Trophoblast cell (in vitro differentiated cells and primary cell): ENCODE data around the gene SPATA2L.

Experiments
- DNase-seq, 2 donors: peaks; one replicate each; pipeline ENCODE4 v3.0.0-alpha.2; 2016
- H2AFZ ChIP-seq: 2 replicates; pipeline ENCODE4 v1.6.1; 2013; ENCODE audit warnings: low read length, moderate library complexity, mild to moderate bottlenecking; ENCODE audit not compliant: insufficient read depth, poor library complexity
- H2AK5ac ChIP-seq: 2 replicates; pipeline ENCODE4 v1.6.1; 2013; ENCODE audit warnings: mild to moderate bottlenecking, low read length
- H2BK120ac ChIP-seq: 2 replicates; pipeline ENCODE4 v1.6.1; 2013; ENCODE audit warnings: low read length, mild to moderate bottlenecking, moderate library complexity; ENCODE audit not compliant: insufficient read depth, poor library complexity
- H2BK12ac ChIP-seq: 2 replicates; pipeline ENCODE4 v1.6.1; 2013; ENCODE audit warnings: mild to moderate bottlenecking, low read length, moderate library complexity
- H2BK5ac ChIP-seq: 2 replicates; pipeline ENCODE4 v1.6.1; 2013; ENCODE audit warnings: low read length, low read depth, moderate library complexity, mild to moderate bottlenecking; ENCODE audit not compliant: poor library complexity
- H3K14ac ChIP-seq: 2 replicates; pipeline ENCODE4 v1.6.1; 2013; ENCODE audit warnings: mild to moderate bottlenecking, low read length
- H3K18ac ChIP-seq: 2 replicates; pipeline ENCODE4 v1.6.1; 2013; ENCODE audit warnings: mild to moderate bottlenecking, low read length
- H3K23ac ChIP-seq: 2 replicates; pipeline ENCODE4 v1.6.1; 2013; ENCODE audit warnings: low read length
- H3K27ac ChIP-seq: 2 replicates; pipeline ENCODE4 v1.5.1; 2013; ENCODE audit warnings: low read depth, mild to moderate bottlenecking, inconsistent platforms, low read length, moderate library complexity
- H3K27me3 ChIP-seq: 2 replicates; pipeline ENCODE4 v1.6.1; 2013; ENCODE audit warnings: inconsistent platforms, mild to moderate bottlenecking, low read length, moderate library complexity; ENCODE audit not compliant: insufficient read depth
- H3K36me3 ChIP-seq, 2 experiments: 1 replicate in 1 of 2; 2 replicates in 1 of 2; pipeline ENCODE4 v1.6.1; 2013; ENCODE audit warnings: low read length in 2 of 2, mild to moderate bottlenecking in 2 of 2, moderate library complexity in 1 of 2; ENCODE audit not compliant: insufficient read depth in 2 of 2, control insufficient read depth in 1 of 2
- H3K4ac ChIP-seq: 2 replicates; pipeline ENCODE4 v1.6.1; 2013; ENCODE audit warnings: low read depth, mild to moderate bottlenecking, low read length, moderate library complexity
- H3K4me1 ChIP-seq, 2 experiments: 1 replicate in 1 of 2; 2 replicates in 1 of 2; pipeline ENCODE4 v1.6.1; 2013; ENCODE audit warnings: low read length in 2 of 2, mild to moderate bottlenecking in 2 of 2, moderate library complexity in 1 of 2; ENCODE audit not compliant: insufficient read depth in 2 of 2, control insufficient read depth in 1 of 2
- H3K4me2 ChIP-seq: 2 replicates; pipeline ENCODE4 v1.6.1; 2013; ENCODE audit warnings: inconsistent platforms, mild to moderate bottlenecking, low read length, moderate library complexity
- H3K4me3 ChIP-seq: 2 replicates; pipeline ENCODE4 v1.5.1; 2013; ENCODE audit warnings: mild to moderate bottlenecking, low read depth, low read length, inconsistent platforms
- H3K79me1 ChIP-seq: one replicate; pipeline ENCODE4 v1.6.1; 2013; ENCODE audit warnings: low read length
- H3K79me2 ChIP-seq: 2 replicates; pipeline ENCODE4 v1.6.1; 2013; ENCODE audit warnings: low read length, mild to moderate bottlenecking; ENCODE audit not compliant: control insufficient read depth, insufficient read depth, poor library complexity
- H3K9ac ChIP-seq: 2 replicates; pipeline ENCODE4 v1.6.1; 2013; ENCODE audit warnings: mild to moderate bottlenecking, low read length
- H3K9me3 ChIP-seq: 2 replicates; pipeline ENCODE4 v1.6.1; 2013; ENCODE audit warnings: low read depth, mild to moderate bottlenecking, control low read depth, inconsistent platforms, low read length; ENCODE audit not compliant: insufficient read depth
- H4K12ac ChIP-seq: 2 replicates; pipeline ENCODE4 v1.6.1; 2013; ENCODE audit warnings: low read depth, mild to moderate bottlenecking, low read length, moderate library complexity
- H4K8ac ChIP-seq: 2 replicates; pipeline ENCODE4 v1.6.1; 2013; ENCODE audit warnings: low read depth, mild to moderate bottlenecking, low read length, moderate library complexity
- H4K91ac ChIP-seq: one replicate; pipeline ENCODE4 v1.6.1; 2013; ENCODE audit warnings: low read depth, mild to moderate bottlenecking, low read length, moderate library complexity
- WGBS: extraction: QIAGEN DNeasy Blood & Tissue Kit; methylation state at CpG from one replicate; pipeline ENCODE4 v1.1.7; 2013; ENCODE audit warnings: missing lambda C conversion rate; ENCODE audit not compliant: insufficient read length, insufficient coverage; ENCODE audit errors: extremely low coverage; 5-methylcytosine and 5-hydroxymethylcytosine counted together

The SPATA2L gene

DNA sequence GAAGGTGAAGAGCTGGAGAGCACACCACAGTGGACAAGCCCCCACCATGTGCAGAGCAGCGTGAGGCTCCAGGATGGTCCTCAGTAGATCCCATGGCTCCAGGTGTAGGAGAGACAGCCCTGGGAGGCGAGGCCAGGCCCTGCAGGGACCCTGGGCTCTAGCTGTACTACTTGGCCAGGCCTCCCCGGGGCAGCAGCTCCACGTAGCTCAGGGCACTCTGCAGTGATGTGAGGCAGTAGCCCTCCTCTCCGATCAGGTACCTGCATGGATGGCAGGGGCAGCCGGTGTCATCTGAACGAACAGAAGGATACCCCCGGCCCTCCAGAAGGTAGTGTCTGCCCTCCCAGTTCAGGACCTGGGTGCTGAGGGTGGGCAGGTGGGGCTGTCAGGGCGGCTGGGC is 6.2 kb upstream of the SPATA2L start:
- H2BK120ac ChIP-seq = no peak overlapping the region
- H3K79me2 ChIP-seq = peaks cover 2% of the 10 kb centered on the region
- no peaks in the 10 kb centered on the region for H3K9me3 ChIP-seq
- H3K4me1 ChIP-seq = peaks cover 3 to 9% of the 10 kb centered on the region in 2 experiments
- no peaks in the 10 kb centered on the region for H3K27me3 ChIP-seq
- H2AK5ac ChIP-seq = no peak overlapping the region
- peaks cover 6% of the 10 kb centered on the region for H3K79me1 ChIP-seq
- no peak overlapping the region for H4K12ac ChIP-seq
- H3K9ac ChIP-seq = no peak overlapping the region
- H4K91ac ChIP-seq = no peak overlapping the region
- H3K14ac ChIP-seq = no peak overlapping the region
- no peak overlapping the region for H4K8ac ChIP-seq
- no CpG with 5 or more reads among the region's 9 CpGs for whole genome bisulfite sequencing
- no peak for DNase-seq
- H3K36me3 ChIP-seq = no peaks in the 10 kb centered on the region
- no peak overlapping the region for H2BK5ac ChIP-seq
- no peak overlapping the region for H3K18ac ChIP-seq
- no peak overlapping the region for H3K4ac ChIP-seq
- no peak overlapping the region for H2AFZ ChIP-seq
- no peak overlapping the region for H3K4me3 ChIP-seq
- no peak overlapping the region for H3K27ac ChIP-seq
- H3K23ac ChIP-seq = no peak overlapping the region
- H2BK12ac ChIP-seq = no peak overlapping the region
- H3K4me2 ChIP-seq = no peak overlapping the region

DNA sequence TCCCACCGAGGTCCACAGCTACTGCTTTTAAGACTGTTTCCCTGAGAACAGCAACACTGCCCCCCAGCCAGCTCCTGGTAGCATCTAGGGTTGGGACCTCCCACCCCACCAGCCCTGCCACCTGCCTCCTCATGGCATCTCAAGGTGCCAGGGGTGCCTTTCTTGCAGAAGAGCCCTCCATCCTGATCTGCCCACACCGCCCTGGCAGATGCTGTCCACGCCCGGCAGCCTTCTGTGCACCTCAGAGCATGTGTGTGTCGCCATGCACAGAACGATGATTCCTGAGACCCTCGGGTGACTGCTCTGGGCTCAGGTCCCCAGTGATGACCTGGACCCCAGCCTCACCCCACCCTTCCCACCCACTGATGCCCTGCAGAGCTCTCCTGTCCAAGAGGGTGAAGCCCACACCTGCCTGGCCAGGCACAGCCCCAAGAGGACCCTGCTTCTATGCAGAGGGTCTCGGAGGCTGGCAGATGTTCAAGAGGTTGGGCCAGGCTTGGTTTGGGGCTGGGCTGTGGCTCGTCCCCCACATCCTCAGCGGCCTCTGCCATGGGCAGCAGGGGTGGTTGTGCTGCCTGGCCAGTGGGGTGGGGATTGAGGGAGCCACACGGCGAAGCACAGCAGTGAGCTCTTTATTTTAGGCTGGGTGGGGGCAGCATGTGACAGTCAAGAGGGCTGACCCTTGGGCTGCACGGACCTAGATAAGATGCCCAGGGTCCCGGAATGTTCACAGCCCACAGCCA is 5.2 kb upstream of the SPATA2L start:
- Histone ChIP-seq H3K27ac (no peak overlapping the region), H3K4me2 (no peak overlapping the region), H2BK120ac (no peak overlapping the region), H3K27me3 (no peaks in the 10 kb centered on the region), H3K4ac (no peak overlapping the region), H3K18ac (no peak overlapping the region), H3K4me1 (peaks cover 2 to 3% of the 10 kb centered on the region in 2 experiments), H3K79me1 (no peaks in the 10 kb centered on the region), H3K23ac (no peak overlapping the region), H4K8ac (no peak overlapping the region), H4K12ac (no peak overlapping the region), H3K9me3 (no peaks in the 10 kb centered on the region), H3K79me2 (no peaks in the 10 kb centered on the region), H2BK5ac (no peak overlapping the region), H2AK5ac (no peak overlapping the region), H3K9ac (no peak overlapping the region), H3K4me3 (no peak overlapping the region), H4K91ac (no peak overlapping the region), H2AFZ (no peak overlapping the region), H3K36me3 (no peaks in the 10 kb centered on the region), H3K14ac (no peak overlapping the region), H2BK12ac (no peak overlapping the region)
- no CpG with 5 or more reads among the region's 14 CpGs for WGBS
- no peak for DNase-seq

DNA sequence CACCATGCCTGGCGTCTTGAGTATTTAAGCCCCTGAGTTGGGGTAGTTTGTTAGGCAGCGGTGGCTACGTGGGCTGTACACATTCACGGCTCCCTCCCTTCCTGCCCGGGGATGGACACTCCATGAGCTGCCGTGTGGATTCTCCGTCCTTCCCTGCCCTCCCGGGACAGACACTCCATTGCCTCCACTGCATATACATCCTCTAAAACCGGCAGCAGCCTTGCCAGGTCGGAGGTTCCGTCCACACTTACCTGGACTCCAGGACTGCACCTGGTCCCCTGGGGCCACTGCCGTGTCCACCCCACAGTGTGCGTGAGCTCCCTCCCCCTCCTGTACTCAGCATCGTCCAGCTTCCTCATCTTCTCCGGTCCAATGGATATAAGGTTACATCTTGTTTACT is 3.5 kb upstream of the SPATA2L start:
- no peak overlapping the region for H2AFZ ChIP-seq
- no peak overlapping the region for H4K8ac ChIP-seq
- no peak overlapping the region for H3K23ac ChIP-seq
- H3K4me3 ChIP-seq = no peak overlapping the region
- no CpG with 5 or more reads among the region's 15 CpGs for WGBS
- no peak overlapping the region for H3K4me2 ChIP-seq
- H2AK5ac ChIP-seq = no peak overlapping the region
- DNase-seq = no peak
- H3K79me1 ChIP-seq = peaks cover 11% of the 10 kb centered on the region
- no peak overlapping the region for H2BK12ac ChIP-seq
- H3K4ac ChIP-seq = no peak overlapping the region
- H3K79me2 ChIP-seq = peaks cover 2% of the 10 kb centered on the region
- H2BK120ac ChIP-seq = no peak overlapping the region
- H3K36me3 ChIP-seq = no peaks in the 10 kb centered on the region
- no peak overlapping the region for H3K9ac ChIP-seq
- no peaks in the 10 kb centered on the region for H3K9me3 ChIP-seq
- no peak overlapping the region for H3K14ac ChIP-seq
- H3K4me1 ChIP-seq = peaks cover 9 to 11% of the 10 kb centered on the region in 2 experiments
- no peaks in the 10 kb centered on the region for H3K27me3 ChIP-seq
- H3K18ac ChIP-seq = no peak overlapping the region
- no peak overlapping the region for H4K12ac ChIP-seq
- no peak overlapping the region for H3K27ac ChIP-seq
- no peak overlapping the region for H2BK5ac ChIP-seq
- H4K91ac ChIP-seq = no peak overlapping the region

DNA sequence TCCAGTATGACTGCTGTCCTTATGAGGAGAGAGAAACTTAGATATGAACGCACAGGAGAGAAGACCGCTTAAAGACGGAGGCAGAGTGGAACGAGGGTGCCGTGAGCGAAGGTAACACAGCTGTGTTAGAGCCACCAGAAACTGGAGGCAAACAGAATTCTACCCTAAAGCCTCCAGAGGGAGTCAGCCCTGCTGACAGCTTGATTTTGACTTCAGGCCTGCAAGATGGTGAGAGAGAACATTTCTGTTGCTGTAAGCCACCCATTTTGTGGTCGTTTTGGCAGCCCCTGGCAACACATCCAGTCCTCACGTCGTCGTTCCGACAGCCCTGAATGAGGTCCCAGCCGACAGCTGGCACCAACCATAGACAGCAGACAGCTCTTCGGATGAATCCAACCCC is 2.8 kb upstream of the SPATA2L start:
- WGBS = no CpG with 5 or more reads among the region's 13 CpGs
- no peak overlapping the region for H2AK5ac ChIP-seq
- no peak overlapping the region for H4K91ac ChIP-seq

More for the DNA sequence above, 2.8 kb upstream of the SPATA2L start:
- Histone ChIP-seq H4K8ac (no peak overlapping the region), H3K4ac (no peak overlapping the region), H3K9me3 (no peaks in the 10 kb centered on the region), H3K4me2 (no peak overlapping the region), H3K27ac (no peak overlapping the region), H3K79me1 (peaks cover 11% of the 10 kb centered on the region), H2BK5ac (no peak overlapping the region), H3K36me3 (no peaks in the 10 kb centered on the region), H3K9ac (no peak overlapping the region), H3K79me2 (peaks cover 2% of the 10 kb centered on the region), H3K18ac (no peak overlapping the region), H2AFZ (no peak overlapping the region), H3K14ac (no peak overlapping the region), H3K23ac (no peak overlapping the region), H3K27me3 (no peaks in the 10 kb centered on the region), H2BK120ac (no peak overlapping the region), H3K4me3 (no peak overlapping the region), H4K12ac (no peak overlapping the region), H3K4me1 (peaks cover 13 to 14% of the 10 kb centered on the region in 2 experiments), H2BK12ac (no peak overlapping the region)
- DNase-seq = no peak
